GM18951 (cell line): ENCODE data around the gene MRC2.

Source experiments
- POLR2A ChIP-seq: IDR thresholded peaks from 4 replicates; pipeline ENCODE4 v1.6.1; 2011; ENCODE audit warnings: mild to moderate bottlenecking; ENCODE audit not compliant: insufficient read length, insufficient read depth; ENCODE audit errors: extremely low read depth
- in situ Hi-C: fragments of 300-500 bp; cut with MboI; formaldehyde crosslinking; loops from one replicate; pipeline ENCODE4 v1.12.0; 2022; ENCODE audit warnings: low sequenced_read_pairs, mixed read lengths, inconsistent platforms; ENCODE audit not compliant: unreplicated experiment

Gene MRC2

DNA sequence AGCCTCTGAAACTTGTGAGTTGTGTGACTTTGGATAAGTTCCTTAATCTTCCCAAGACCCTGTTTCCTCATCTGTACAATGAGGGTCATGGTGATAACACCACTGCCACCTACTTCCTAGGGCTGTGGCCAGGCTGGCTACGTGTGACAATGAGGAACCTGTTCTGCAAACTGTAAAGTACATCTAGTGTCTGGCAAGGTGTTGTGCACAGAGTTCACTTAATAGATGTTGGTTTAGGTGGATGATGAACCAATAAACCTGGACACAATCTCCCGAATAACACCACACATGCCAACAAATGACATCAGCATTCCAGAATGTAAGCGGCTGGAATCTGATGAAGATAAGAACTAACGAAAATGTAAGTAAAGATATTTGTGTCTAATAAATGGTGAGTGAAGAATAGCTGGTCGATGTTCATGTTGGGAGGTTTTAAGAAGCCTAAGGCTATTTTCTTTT is 98.3 kb downstream of the MRC2 start:
- TF ChIP-seq POLR2A = no peak
- in situ Hi-C loops = no loop called here

DNA sequence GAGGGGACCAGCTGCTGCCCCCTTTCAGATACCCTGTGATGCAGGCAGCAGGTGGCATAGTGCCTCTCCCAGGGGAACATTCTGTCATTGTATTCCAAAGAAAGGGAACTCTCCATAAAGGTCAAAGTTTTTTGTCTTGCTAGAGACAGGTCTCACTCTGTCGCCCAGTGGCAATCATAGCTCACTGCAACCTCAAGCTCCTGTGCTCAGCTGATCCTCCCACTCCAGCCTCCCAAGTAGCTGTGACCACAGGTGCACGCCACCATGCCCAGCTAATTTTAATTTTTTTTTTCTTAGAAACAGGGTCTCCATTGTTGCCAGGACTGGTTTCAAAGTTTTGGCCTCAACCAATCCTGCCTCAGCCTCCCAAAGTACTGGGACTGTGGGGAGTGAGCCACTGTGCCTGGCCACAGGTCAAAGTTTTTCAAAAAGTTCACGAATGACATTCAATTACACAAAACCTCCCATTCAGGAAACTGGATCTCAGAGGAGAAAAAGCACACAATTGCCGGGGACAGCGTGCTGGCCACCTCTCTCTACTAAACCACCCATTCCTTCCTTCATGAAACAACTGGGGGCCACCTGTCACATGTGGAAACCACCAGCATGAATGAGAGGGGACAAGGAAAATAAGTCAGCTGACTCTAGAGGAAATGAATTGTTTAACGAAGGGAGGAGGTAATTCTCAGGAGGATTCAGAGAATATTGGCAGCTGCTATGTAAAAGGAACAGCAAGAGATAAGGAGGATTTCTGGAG is 100.6 kb downstream of the MRC2 start:
- no peak for TF ChIP-seq POLR2A
- in situ Hi-C loops = no loop called here

DNA sequence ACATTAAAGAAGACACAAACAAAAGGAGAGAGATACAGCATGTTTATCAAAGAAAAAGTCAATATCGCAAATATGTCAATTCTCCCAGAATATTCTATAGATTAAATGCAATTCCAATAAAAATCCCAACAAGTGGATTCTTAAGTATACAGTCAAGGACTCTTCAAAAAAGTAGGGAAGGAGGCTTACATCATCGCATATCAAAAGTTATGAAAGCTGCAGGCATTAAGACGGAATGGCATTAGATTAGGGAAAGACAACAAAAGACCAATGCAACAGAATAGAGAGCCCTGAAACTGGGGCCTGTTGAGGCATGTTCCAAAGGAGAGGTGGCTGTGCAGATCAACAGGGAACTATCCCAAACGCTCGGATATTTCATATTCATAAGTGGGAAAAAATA is 104.7 kb downstream of the MRC2 start:
- in situ Hi-C loops = no loop called here
- TF ChIP-seq POLR2A = no peak

DNA sequence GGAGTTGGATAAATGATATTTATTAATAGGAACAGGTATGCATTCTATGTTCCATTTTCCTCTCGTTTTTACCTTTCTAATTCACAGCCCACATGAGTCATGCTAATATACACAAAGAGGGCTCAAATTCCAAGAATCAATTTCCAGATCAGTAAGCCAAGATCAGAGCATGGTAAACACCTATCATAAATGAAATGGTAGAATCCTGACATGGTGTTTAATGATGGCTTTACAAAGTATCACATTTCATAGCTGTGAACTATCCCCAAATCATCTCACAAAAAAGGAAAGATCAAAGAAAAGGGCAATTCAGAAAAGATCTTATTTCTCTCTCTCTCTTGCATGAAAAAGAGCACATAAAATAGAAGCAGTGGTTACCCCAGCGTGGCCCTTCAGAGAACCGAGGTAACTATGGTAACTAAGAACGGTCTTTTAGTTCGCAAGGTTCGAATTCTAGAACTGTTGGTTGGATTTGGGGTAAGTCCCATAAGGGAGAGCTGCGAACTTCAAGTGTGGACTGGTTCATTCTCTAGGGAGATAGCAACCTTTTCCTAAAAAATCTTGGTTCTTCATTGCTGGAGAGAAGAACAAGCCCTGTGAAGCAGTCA is 107.7 kb downstream of the MRC2 start:
- in situ Hi-C loops = no loop called here
- TF ChIP-seq POLR2A = no peak

DNA sequence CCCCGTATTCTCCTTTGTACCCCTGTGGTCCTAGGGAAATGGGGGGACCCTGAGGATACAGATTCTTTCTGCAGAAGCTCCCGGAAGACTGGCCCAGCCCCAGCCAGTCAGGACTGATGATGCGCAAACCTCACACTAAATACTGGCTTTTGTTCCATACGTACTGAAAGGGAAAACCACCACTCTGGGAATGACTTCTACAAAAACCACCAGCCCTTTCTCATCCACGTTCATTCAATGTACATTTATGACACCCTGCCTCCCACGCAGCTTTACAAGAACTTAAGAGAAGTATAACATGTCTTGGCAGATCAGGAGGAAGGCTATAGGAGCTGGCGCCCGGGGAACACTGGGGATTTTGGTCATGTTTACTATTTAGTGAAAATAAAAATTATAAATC is 110.0 kb downstream of the MRC2 start:
- in situ Hi-C loops = no loop called here
- no peak for TF ChIP-seq POLR2A

DNA sequence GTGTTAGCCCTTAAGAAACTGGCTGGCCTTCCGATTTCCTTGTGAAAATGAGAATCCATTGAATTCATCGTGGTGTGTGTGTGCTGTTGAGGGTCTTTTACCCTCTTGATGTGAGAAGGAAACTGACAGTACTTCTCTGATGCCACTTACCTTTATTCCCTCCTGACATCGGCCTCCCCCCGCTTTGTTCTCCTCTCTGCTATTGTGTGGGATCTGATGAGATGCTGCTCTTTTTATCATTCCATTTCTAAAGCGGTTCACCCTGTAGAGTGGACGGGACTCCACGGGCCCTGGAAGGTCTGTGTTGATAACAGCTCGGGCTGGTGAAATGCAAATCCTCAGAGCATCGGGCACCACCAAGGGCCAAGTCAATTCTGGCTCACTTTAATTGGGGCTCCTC is 110.8 kb downstream of the MRC2 start:
- in situ Hi-C loops = no loop called here
- no peak for TF ChIP-seq POLR2A

DNA sequence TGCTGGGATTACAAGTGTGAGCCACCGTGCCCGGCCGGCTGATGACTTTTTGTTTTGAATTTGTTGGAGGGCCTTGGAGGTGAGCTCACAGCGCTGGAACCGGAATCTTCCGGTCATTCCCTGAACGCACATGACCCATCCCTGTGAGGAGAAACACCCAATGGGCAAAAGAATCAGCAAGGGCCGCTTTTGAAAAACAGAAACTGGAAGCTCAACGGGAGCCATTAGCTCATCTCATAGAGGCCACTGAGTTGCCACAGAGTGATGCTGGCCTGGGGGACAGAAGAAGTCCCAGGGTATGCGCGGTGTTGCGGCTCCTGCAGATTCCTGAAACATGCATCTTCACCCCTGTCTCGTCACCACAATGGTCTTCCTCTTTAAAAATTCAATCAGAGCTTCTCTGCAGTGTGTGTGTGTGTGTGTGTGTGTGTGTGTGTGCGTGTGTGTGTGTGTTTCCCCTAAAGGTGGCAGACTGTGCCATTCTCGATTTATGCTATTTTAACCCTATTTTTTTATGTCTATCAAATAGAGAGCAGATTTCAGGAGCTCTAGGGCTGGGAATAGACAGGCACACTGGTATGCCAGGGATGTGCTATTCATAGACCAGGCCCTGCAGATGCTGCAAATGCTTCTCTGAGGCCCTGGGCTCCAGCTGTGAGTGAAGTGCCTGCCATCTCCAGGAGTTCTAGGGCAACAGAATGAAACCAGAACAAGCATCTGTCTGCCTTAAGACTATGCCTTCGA is 112.3 kb downstream of the MRC2 start:
- no peak for TF ChIP-seq POLR2A
- in situ Hi-C loops = no loop called here

DNA sequence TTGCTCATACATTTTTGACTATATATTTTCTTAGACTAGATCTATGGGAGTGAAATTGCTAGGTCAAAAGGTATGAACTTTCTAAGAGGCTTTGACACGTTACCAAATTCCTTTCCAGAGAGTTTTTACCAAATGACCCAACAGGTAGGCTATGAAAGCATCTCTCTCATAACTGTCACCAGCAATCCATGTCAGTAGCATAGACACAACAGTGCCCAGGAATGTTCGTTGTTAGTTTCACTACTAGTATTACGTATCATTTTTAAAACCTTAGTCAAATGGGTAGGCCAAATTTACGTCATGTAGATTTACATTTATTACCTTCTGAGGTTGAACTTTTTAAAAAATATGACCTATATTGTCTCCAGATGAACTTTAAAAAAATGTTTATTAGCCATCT is 113.8 kb downstream of the MRC2 start:
- TF ChIP-seq POLR2A = no peak
- in situ Hi-C loops = no loop called here
